Measurements from ENCODE around the gene ANGPTL3. TPM values are rescaled to one million over a fixed set of nuclear protein-coding genes. Genes with fewer than 3 reads are reported as not detected.

Gene ANGPTL3
- total and polyA plus RNA-seq, 10 of the 15 experiments (the other 5 are each of a cell fraction or from before 2014, with no cell fraction given), result 0.05 to 0.15 (median 0.07) TPM; not detected in 7

GRCh38 chr1:62589321-62589720, 8.0 kb upstream of the ANGPTL3 start:
- ChIA-PET CTCF (no interaction called here), POLR2A (interaction anchor here (0.7 kb wide), 1 partner anchor 64 kb away, joined by 3 read pairs; no protein-coding TSS in a partner anchor), RAD21 (ENCODE audit: unreplicated experiment) (no interaction called here), SMC1A (ENCODE audit: uncharacterized antibody, unreplicated experiment) (no interaction called here)
- DNase-seq (ENCODE audit: low read depth, low spot score), result no peak
- no peak for ATAC-seq
- Histone ChIP-seq H3K9ac (ENCODE audit: control insufficient read depth, insufficient read depth, low read length) (no peak overlapping the region), H3K36me3 (ENCODE audit: control insufficient read depth in 2 of 2, insufficient read depth in 2 of 2, low read length in 1 of 2) (no peaks in the 10 kb centered on the region), H3K27me3 (replicated peaks in 1 of 2; ENCODE audit: control insufficient read depth in 2 of 2, insufficient read depth in 2 of 2, low read length in 1 of 2) (no peaks in the 10 kb centered on the region), H3K4me2 (ENCODE audit: control insufficient read depth, insufficient read depth) (no peak overlapping the region), H2AFZ (ENCODE audit: control insufficient read depth, low read depth, low read length) (no peak overlapping the region), H3K4me1 (ENCODE audit: control insufficient read depth, insufficient read depth, low read length) (no peaks in the 10 kb centered on the region), H3K79me2 (ENCODE audit: control insufficient read depth, insufficient read depth, low read length) (no peaks in the 10 kb centered on the region), H3K27ac (ENCODE audit: control insufficient read depth, insufficient read depth) (no peak overlapping the region), H3K4me3 (no peak overlapping the region), H4K20me1 (ENCODE audit: control insufficient read depth, insufficient read depth) (no peaks in the 10 kb centered on the region), H3K9me3 (replicated peaks; ENCODE audit: control insufficient read depth, insufficient read depth, low read length) (no peaks in the 10 kb centered on the region)
- intact Hi-C loops (cut with micrococcal nuclease; ENCODE audit: unreplicated experiment) (no loop called here), in situ Hi-C loops (cut with MboI) (no loop called here)
- no peak for FAIRE-seq
- 17% methylated on average over 3 of the region's 3 CpGs for WGBS (ENCODE audit: insufficient coverage, insufficient replicate concordance, low lambda C conversion rate, missing lambda C conversion rate)
- BruUV-seq (replicated peaks), result no TSS peak
- TF ChIP-seq ASH2L (IDR thresholded peaks at IDR 0.05; ENCODE audit: borderline replicate concordance, low read depth), result no peak
- no peak for TF ChIP-seq ZNF592 (IDR thresholded peaks at IDR 0.05)
- TF ChIP-seq ZNF207 (IDR thresholded peaks at IDR 0.05; ENCODE audit: borderline replicate concordance), result no peak
- no peak for TF ChIP-seq ELK1 (IDR thresholded peaks at IDR 0.05; ENCODE audit: low read depth, low read length)
- TF ChIP-seq ZNF622 (IDR thresholded peaks at IDR 0.05), result no peak
- no peak for TF ChIP-seq TCF3 (IDR thresholded peaks at IDR 0.05; ENCODE audit: borderline replicate concordance, insufficient read depth, low read depth, low read length)
- no peak for TF ChIP-seq NR2C1 (IDR thresholded peaks at IDR 0.05)
- no peak for TF ChIP-seq SRF (IDR thresholded peaks at IDR 0.05; ENCODE audit: low read depth in 2 of 2, low read length in 2 of 2)
- TF ChIP-seq E2F8 (IDR thresholded peaks at IDR 0.05; ENCODE audit: low read depth, partially characterized antibody), result no peak
- TF ChIP-seq ZBTB11 (CRISPR knock-in tag; IDR thresholded peaks at IDR 0.05), result no peak
- TF ChIP-seq CEBPB (IDR thresholded peaks at IDR 0.05; ENCODE audit: borderline replicate concordance in 1 of 2, low read depth in 2 of 2, low read length in 2 of 2), result no peak
- TF ChIP-seq MEF2A (IDR thresholded peaks at IDR 0.05; ENCODE audit: insufficient read depth, low read depth, low read length), result no peak
- no peak for TF ChIP-seq CREB1 (IDR thresholded peaks at IDR 0.05; ENCODE audit: low read depth)

Data from GM12878 (cell line).